ENCODE results near the gene FANCI. TPM values are rescaled to one million over a fixed set of nuclear protein-coding genes. Genes with fewer than 3 reads are reported as not detected.
A peak's percentile ranks its signal among the peaks of the same experiment; 100 is the strongest.

Gene FANCI
- total RNA-seq, 1 donor from 2014 or later: 66.8 TPM

GRCh38 chr15:89197503-89197971 is 46.2 kb upstream of the FANCI start:
- H3K9me3 Mint-ChIP-seq: no peaks in the 10 kb centered on the region
- no peaks in the 10 kb centered on the region for H3K27me3 Mint-ChIP-seq
- H3K27ac Mint-ChIP-seq: peak overlapping the region; percentile 79
- peaks cover 19% of the 10 kb centered on the region for H3K36me3 Mint-ChIP-seq
- H3K4me3 Mint-ChIP-seq: peak overlapping the region; percentile 42
- peaks cover 24% of the 10 kb centered on the region for H3K4me1 Mint-ChIP-seq (ENCODE audit: unreplicated experiment)
- DNase-seq (ENCODE audit: extremely low spot score, unreplicated experiment): no peak
- TF ChIP-seq, protein P1, sequence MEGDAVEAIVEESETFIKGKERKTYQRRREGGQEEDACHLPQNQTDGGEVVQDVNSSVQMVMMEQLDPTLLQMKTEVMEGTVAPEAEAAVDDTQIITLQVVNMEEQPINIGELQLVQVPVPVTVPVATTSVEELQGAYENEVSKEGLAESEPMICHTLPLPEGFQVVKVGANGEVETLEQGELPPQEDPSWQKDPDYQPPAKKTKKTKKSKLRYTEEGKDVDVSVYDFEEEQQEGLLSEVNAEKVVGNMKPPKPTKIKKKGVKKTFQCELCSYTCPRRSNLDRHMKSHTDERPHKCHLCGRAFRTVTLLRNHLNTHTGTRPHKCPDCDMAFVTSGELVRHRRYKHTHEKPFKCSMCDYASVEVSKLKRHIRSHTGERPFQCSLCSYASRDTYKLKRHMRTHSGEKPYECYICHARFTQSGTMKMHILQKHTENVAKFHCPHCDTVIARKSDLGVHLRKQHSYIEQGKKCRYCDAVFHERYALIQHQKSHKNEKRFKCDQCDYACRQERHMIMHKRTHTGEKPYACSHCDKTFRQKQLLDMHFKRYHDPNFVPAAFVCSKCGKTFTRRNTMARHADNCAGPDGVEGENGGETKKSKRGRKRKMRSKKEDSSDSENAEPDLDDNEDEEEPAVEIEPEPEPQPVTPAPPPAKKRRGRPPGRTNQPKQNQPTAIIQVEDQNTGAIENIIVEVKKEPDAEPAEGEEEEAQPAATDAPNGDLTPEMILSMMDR (conservative IDR thresholded peaks at IDR 0.05): no peak

DNA sequence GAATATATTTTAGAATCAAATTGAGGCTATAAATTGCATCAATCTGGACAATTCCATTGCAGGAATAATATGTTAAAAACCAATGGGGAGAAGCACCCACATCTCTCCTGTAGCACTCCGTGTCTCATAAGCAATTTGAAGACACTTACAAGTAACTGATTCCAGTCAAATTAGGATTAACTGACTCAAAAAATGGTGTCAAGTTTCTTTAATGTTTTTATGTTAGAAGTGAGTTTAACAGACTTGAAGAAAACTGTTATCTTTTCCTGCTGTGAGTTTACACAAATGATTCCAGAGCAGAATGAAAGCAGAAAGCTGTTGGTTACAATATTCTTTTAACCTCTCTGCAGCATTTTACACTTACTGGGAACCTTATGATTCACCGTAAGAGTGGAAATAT is 45.6 kb upstream of the FANCI start:
- Mint-ChIP-seq H3K4me1 (ENCODE audit: unreplicated experiment) (peaks cover 24% of the 10 kb centered on the region), H3K27ac (peak overlapping the region; percentile 79), H3K4me3 (no peak overlapping the region), H3K9me3 (no peaks in the 10 kb centered on the region), H3K36me3 (peaks cover 14% of the 10 kb centered on the region), H3K27me3 (no peaks in the 10 kb centered on the region)
- TF ChIP-seq, protein P1 (conservative IDR thresholded peaks at IDR 0.05): no peak
- no peak for DNase-seq (ENCODE audit: extremely low spot score, unreplicated experiment)

DNA sequence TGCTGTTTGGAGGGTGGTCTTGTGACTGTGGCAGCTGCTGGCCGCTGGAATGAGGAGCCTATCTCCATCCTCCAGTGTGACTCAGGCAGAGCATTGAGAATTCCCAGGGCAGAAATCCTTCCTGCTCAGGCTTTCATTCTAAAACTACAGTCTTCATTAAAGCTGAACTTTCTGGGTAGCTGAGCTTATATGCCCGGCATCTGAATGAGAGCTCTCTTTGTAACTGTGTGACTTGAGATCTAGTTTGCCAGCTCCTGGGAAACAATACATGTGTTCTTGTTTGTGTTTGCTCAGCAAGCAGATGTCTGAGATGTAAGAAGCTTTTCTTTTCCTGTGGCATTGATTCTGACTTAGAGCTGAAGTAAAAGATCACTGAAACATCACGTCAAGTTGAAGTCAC is 44.8 kb upstream of the FANCI start:
- Mint-ChIP-seq H3K36me3 (peaks cover 11% of the 10 kb centered on the region), H3K9me3 (no peaks in the 10 kb centered on the region), H3K27me3 (no peaks in the 10 kb centered on the region), H3K4me3 (no peak overlapping the region), H3K4me1 (ENCODE audit: unreplicated experiment) (peaks cover 24% of the 10 kb centered on the region), H3K27ac (no peak overlapping the region)
- TF ChIP-seq, protein P1 (conservative IDR thresholded peaks at IDR 0.05): no peak
- no peak for DNase-seq (ENCODE audit: extremely low spot score, unreplicated experiment)

GRCh38 chr15:89199746-89200145 is 44.0 kb upstream of the FANCI start:
- Mint-ChIP-seq H3K4me3 (no peak overlapping the region), H3K9me3 (no peaks in the 10 kb centered on the region), H3K4me1 (ENCODE audit: unreplicated experiment) (peaks cover 24% of the 10 kb centered on the region), H3K36me3 (peaks cover 11% of the 10 kb centered on the region), H3K27ac (no peak overlapping the region), H3K27me3 (no peaks in the 10 kb centered on the region)
- DNase-seq (ENCODE audit: extremely low spot score, unreplicated experiment): no peak
- TF ChIP-seq, protein P1 (conservative IDR thresholded peaks at IDR 0.05): no peak

DNA sequence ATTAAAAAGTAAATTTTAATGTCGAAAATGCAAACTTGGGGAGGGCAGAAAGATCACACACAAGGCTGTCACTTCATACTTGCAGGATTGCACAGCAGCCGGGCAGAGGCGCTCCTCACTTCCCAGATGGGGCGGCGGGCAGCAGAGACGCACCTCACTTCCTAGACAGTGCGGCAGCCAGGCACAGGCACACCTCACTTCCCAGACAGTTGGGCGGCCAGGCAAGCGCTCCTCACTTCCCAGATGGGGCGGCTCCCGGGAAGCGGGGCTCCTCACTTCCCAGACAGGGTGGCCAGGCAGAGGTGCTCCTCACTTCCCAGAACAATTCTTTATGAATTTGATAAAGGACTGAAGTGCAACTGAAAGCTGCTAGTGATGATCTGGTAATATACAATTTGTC is 43.6 kb upstream of the FANCI start:
- Mint-ChIP-seq H3K4me3 (no peak overlapping the region), H3K36me3 (peaks cover 11% of the 10 kb centered on the region), H3K4me1 (ENCODE audit: unreplicated experiment) (peaks cover 24% of the 10 kb centered on the region), H3K27me3 (no peaks in the 10 kb centered on the region), H3K9me3 (no peaks in the 10 kb centered on the region), H3K27ac (no peak overlapping the region)
- TF ChIP-seq, protein P1 (conservative IDR thresholded peaks at IDR 0.05): no peak
- no peak for DNase-seq (ENCODE audit: extremely low spot score, unreplicated experiment)
